HL-60 (cell line): ENCODE data around the gene LBX1.

Experiments used
- DNase-seq, 2 experiments: peaks; one replicate each; pipeline ENCODE4 v3.0.0-alpha.2; 2010 to 2020; ENCODE audit warnings: low read depth in 1 of 2, low spot score in 1 of 2
- H3K27ac ChIP-seq: fragments of 250-450 bp; sonication (Bioruptor Pico); replicated peaks from 2 replicates; pipeline ENCODE4 v1.5.1; 2020; ENCODE audit warnings: mild to moderate bottlenecking, moderate library complexity
- H3K27me3 ChIP-seq: fragments of 250-450 bp; sonication (Bioruptor Pico); 2 replicates; pipeline ENCODE4 v1.5.1; 2021; ENCODE audit warnings: mild to moderate bottlenecking, moderate library complexity; ENCODE audit not compliant: insufficient read depth, poor library complexity, severe bottlenecking
- H3K4me3 ChIP-seq: replicated peaks from 2 replicates; pipeline ENCODE4 v1.5.1; 2011; ENCODE audit warnings: mild to moderate bottlenecking, control low read depth, low read length; ENCODE audit not compliant: insufficient read depth
- CTCF ChIP-seq: IDR thresholded peaks from one replicate; pipeline ENCODE4 v1.5.1; 2011; ENCODE audit warnings: low read length, control low read depth, inconsistent platforms; ENCODE audit not compliant: insufficient read depth
- GABPA ChIP-seq: IDR thresholded peaks from 2 replicates; pipeline ENCODE4 v1.6.1; 2012; ENCODE audit warnings: low read depth
- POLR2AphosphoS5 ChIP-seq: IDR thresholded peaks from 2 replicates; pipeline ENCODE4 v1.6.1; 2012; ENCODE audit warnings: low read depth
- SPI1 ChIP-seq: IDR thresholded peaks from 2 replicates; pipeline ENCODE4 v1.6.1; 2012; ENCODE audit warnings: low read depth, mild to moderate bottlenecking, borderline replicate concordance
- TF ChIP-seq, protein P1 (sequence below): IDR thresholded peaks from 2 replicates; pipeline ENCODE4 v1.6.1; 2012; ENCODE audit warnings: low read depth; ENCODE audit not compliant: insufficient replicate concordance

LBX1 gene

GRCh38 chr10:101224910-101225823, 4.1 kb downstream of the LBX1 start:
- Histone ChIP-seq H3K27ac (no peak overlapping the region), H3K27me3 (peaks cover 87% of the 10 kb centered on the region), H3K4me3 (no peak overlapping the region)
- no peak for DNase-seq
- TF ChIP-seq CTCF (no peak), GABPA (no peak), SPI1 (no peak), POLR2AphosphoS5 (no peak)
- TF ChIP-seq, protein P1, sequence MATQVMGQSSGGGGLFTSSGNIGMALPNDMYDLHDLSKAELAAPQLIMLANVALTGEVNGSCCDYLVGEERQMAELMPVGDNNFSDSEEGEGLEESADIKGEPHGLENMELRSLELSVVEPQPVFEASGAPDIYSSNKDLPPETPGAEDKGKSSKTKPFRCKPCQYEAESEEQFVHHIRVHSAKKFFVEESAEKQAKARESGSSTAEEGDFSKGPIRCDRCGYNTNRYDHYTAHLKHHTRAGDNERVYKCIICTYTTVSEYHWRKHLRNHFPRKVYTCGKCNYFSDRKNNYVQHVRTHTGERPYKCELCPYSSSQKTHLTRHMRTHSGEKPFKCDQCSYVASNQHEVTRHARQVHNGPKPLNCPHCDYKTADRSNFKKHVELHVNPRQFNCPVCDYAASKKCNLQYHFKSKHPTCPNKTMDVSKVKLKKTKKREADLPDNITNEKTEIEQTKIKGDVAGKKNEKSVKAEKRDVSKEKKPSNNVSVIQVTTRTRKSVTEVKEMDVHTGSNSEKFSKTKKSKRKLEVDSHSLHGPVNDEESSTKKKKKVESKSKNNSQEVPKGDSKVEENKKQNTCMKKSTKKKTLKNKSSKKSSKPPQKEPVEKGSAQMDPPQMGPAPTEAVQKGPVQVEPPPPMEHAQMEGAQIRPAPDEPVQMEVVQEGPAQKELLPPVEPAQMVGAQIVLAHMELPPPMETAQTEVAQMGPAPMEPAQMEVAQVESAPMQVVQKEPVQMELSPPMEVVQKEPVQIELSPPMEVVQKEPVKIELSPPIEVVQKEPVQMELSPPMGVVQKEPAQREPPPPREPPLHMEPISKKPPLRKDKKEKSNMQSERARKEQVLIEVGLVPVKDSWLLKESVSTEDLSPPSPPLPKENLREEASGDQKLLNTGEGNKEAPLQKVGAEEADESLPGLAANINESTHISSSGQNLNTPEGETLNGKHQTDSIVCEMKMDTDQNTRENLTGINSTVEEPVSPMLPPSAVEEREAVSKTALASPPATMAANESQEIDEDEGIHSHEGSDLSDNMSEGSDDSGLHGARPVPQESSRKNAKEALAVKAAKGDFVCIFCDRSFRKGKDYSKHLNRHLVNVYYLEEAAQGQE, result no peak

GRCh38 chr10:101224060-101224909, 5.0 kb downstream of the LBX1 start:
- Histone ChIP-seq H3K27me3 (peaks cover 90% of the 10 kb centered on the region), H3K27ac (no peak overlapping the region), H3K4me3 (no peak overlapping the region)
- TF ChIP-seq GABPA (no peak), SPI1 (no peak), CTCF (no peak), POLR2AphosphoS5 (no peak)
- TF ChIP-seq, protein P1, result no peak
- DNase-seq, result no peak

DNA sequence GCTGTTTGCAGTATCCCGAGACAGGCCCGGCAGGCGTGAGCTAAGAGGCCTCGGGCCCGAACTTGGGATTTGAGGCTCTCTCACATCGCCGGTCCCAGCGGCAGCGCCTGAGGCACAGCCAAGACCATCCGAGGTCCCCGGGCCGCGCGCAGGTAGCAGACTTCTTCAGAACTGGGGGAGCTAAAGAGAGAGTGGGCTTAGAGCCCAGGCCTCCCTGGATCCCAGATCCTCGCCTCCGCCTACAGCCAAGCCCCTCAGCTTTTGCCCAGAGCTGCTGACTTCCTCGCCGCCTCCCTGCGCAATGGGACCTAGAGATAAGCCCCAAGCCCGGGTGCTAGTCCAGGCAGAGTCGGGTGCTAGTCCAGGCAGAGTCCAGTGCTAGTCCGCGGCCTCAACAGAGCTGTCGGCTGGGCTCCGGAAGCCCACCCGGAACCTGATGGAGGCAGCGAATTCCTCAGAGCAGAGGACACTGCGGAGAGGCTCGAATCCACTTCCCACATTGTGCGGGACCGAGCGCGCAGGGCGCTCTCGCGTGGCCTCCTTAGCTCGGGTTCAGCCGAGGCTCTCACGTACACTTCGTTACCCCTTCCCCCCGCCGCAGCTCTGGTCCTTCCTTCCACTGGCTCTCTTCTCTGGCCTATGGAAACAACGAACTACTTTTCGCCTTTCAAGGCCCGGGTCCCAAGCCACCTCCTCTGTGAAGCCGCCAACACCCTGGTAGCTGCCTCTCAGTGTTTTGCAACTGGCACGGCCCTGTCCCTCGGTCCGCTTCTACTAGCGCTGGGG, 5.8 kb downstream of the LBX1 start:
- no peak for DNase-seq
- no peak overlapping the region; the same call in 1 of the 2 replicates for H3K4me3 ChIP-seq
- peaks cover 92% of the 10 kb centered on the region for H3K27me3 ChIP-seq
- TF ChIP-seq, protein P1, result no peak
- TF ChIP-seq POLR2AphosphoS5, result no peak
- no peak for TF ChIP-seq GABPA
- no peak for TF ChIP-seq SPI1
- no peak for TF ChIP-seq CTCF
- no peak overlapping the region for H3K27ac ChIP-seq
